ENCODE results near the gene SLC49A3. TPM values are rescaled to one million over a fixed set of nuclear protein-coding genes. Genes with fewer than 3 reads are reported as not detected.
"Not testable (repeated sequence)": the region's sequence is repeated elsewhere in the genome, so short reads cannot be mapped to it uniquely, and the experiment has no call there.

Gene SLC49A3
- total and polyA plus RNA-seq, 8 donors, result 2.7 to 18.8 (median 10.4) TPM

DNA sequence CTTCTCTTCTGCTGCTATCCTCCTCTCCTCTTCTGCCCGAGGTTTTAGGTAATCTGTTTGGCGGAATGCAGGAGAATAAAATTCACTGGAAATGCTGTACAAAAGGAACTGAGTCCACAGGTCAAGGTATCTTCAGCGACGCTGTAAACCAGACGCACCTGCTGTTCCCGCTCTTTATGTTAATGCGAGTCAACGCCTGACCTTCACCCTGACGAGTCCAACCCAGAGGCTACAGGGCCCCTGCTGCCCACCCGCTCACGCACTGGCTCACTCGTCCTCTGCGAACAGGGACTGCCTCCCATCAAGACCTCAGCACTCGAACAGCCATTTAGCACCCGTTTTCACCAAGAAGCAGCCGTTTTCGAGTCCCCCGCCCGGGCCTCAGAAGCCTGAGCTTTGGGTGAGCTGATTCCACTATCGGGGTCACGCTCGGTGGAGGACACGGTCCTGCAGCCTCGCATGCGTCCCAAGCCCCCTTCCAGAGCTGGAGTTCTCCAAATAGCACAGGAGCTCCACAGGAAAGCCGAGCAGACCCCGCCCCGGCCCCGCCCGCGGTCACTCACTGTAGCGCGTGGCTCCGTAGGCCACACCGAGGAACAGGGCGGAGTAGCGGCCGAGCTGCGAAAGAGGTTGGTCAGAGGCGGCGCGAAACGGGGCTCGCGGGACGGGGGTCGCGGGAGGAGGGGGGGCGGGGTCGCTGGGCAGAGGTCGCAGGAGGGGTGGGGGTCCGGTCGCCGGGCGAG lies 15.4 kb downstream of the SLC49A3 start:
- DNase-seq, result peak; percentile 53 to 73
- intact Hi-C loops (cut with DNase I; ENCODE audit: low total_unique reads), result no loop called here
- Histone ChIP-seq H3K4me1 (peaks cover 17 to 49% (median 47%) of the 10 kb centered on the region in 4 donors), H3K4me3 (peak overlapping the region; percentile 81 to 96 (median 88)), H3K36me3 (peaks cover 15 to 31% (median 28%) of the 10 kb centered on the region in 4 donors), H3K9me3 (no peaks in the 10 kb centered on the region), H3K27ac (peak overlapping the region; percentile 53 to 99 (median 97)), H3K27me3 (peaks cover 0 to 1% (median 0%) of the 10 kb centered on the region in 3 donors)
- 4 to 13% (median 9%) methylated on average over 23 to 55 of the region's 55 CpGs for WGBS, 5 donors
- TF ChIP-seq CTCF (IDR thresholded peaks at IDR 0.05), result no peak
- no peak for TF ChIP-seq POLR2AphosphoS5 (IDR thresholded peaks at IDR 0.05)
- no peak for TF ChIP-seq POLR2A (IDR thresholded peaks at IDR 0.05)
- TF ChIP-seq EP300 (IDR thresholded peaks at IDR 0.05), result no peak

DNA sequence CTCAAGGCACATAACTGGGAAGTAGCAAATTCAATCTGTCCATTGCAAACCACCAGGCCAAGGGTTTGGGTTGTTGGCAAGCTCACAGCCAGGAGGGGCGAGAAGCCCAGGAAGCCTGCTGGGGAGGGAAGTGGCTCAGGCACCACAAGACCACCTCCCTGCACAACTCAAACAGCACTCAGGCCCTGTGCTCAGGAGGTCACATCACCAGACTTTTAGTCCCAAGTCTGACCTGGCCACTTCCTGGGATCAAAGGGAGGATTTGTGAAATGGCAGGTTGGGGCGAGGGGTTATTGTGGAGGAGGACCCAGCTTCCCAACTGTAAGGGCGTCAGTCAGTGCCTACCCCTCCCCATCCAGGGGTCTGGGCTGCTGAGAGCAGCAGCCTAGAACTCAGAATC lies 17.2 kb downstream of the SLC49A3 start:
- intact Hi-C loops (cut with DNase I; ENCODE audit: low total_unique reads), result no loop called here
- Histone ChIP-seq H3K27ac (no peak overlapping the region), H3K9me3 (no peaks in the 10 kb centered on the region), H3K36me3 (peaks cover 15 to 31% (median 28%) of the 10 kb centered on the region in 4 donors), H3K27me3 (no peaks in the 10 kb centered on the region), H3K4me3 (no peak overlapping the region), H3K4me1 (peaks cover 17 to 33% (median 33%) of the 10 kb centered on the region in 4 donors)
- WGBS, 5 donors, result 86 to 98% (median 95%) methylated on average over 3 of the region's 3 CpGs
- no peak for DNase-seq
- TF ChIP-seq CTCF (IDR thresholded peaks at IDR 0.05), result no peak
- no peak for TF ChIP-seq POLR2A (IDR thresholded peaks at IDR 0.05)
- no peak for TF ChIP-seq POLR2AphosphoS5 (IDR thresholded peaks at IDR 0.05)
- TF ChIP-seq EP300 (IDR thresholded peaks at IDR 0.05), result no peak

DNA sequence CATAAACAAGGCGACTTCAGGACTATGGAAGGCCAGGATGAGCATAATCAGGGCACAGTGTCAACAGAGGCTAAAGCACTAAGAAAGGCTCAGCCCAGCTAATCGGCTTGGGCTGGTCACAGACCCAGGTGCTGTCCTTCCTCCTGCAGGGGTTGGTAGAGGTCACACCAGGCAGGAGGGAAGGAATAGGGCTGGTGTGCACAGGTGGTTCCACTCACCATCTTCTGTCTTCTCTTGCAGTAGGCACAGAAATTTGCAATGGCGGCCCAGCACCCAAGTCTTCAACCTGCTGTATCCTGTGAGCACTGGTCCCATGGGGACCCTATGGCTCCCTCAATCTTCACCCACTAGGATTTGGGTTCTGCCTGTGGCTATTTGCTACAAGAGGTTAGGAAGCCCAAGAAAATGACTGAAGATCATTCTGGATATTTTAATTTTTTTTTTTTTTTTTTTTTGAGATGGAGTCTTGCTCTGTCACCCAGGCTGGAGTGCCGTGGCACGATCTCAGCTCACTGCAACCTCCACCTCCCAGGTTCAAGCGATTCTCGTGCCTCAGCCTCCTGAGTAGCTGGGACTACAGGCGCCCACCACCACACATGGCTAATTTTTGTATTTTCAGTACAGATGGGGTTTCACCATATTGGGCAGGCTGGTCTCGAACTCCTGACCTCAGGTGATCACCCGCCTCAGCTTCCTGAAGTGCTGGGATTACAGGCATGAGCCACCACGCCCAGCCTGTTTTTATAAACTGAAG lies 19.0 kb downstream of the SLC49A3 start:
- H3K9me3 ChIP-seq; H3K27me3 ChIP-seq; DNase-seq; intact Hi-C loops (cut with DNase I; ENCODE audit: low total_unique reads); H3K4me3 ChIP-seq; H3K27ac ChIP-seq: not testable (repeated sequence)
- Histone ChIP-seq H3K36me3 (peaks cover 15 to 31% (median 28%) of the 10 kb centered on the region in 4 donors), H3K4me1 (peaks cover 11 to 17% (median 17%) of the 10 kb centered on the region in 4 donors)
- WGBS, 5 donors, result 90 to 95% (median 94%) methylated on average over 11 of the region's 11 CpGs

DNA sequence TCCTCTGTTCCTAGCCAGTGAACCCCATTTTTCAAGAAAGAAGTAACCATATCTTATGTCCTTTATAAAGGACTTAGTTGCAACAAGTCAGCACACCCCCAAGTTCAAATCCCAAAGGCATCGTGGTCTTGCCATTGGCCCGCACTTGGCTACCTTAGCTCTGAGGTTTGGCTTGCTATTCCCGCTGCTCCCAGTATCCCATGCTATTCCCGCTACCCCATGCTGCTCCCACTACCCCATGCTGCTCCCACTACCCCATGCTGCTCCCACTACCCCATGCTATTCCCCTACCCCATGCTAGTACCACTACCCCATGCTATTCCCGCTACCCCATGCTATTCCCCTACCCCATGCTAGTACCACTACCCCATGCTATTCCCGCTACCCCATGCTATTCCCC lies 20.7 kb downstream of the SLC49A3 start:
- H3K27me3 ChIP-seq, result peaks cover 0 to 20% (median 6%) of the 10 kb centered on the region in 3 donors
- 79 to 93% (median 91%) methylated on average over 6 of the region's 6 CpGs for WGBS, 5 donors
- H3K9me3 ChIP-seq; intact Hi-C loops (cut with DNase I; ENCODE audit: low total_unique reads); H3K27ac ChIP-seq; H3K4me3 ChIP-seq; DNase-seq: not testable (repeated sequence)
- H3K36me3 ChIP-seq, result peaks cover 15 to 31% (median 28%) of the 10 kb centered on the region in 4 donors
- H3K4me1 ChIP-seq, result peaks cover 9 to 22% (median 21%) of the 10 kb centered on the region in 4 donors

GRCh38 chr4:667545-667925 lies 21.4 kb downstream of the SLC49A3 start:
- no peak for TF ChIP-seq EP300 (IDR thresholded peaks at IDR 0.05)
- TF ChIP-seq CTCF (IDR thresholded peaks at IDR 0.05), result no peak
- no peak for TF ChIP-seq POLR2A (IDR thresholded peaks at IDR 0.05)
- no peak for TF ChIP-seq POLR2AphosphoS5 (IDR thresholded peaks at IDR 0.05)
- DNase-seq, result no peak
- peaks cover 0 to 25% (median 8%) of the 10 kb centered on the region in 3 donors for H3K27me3 ChIP-seq
- no peak overlapping the region for H3K4me3 ChIP-seq
- peaks cover 7 to 21% (median 20%) of the 10 kb centered on the region in 4 donors for H3K4me1 ChIP-seq
- intact Hi-C loops (cut with DNase I; ENCODE audit: low total_unique reads), result no loop called here
- H3K27ac ChIP-seq, result no peak overlapping the region
- no peaks in the 10 kb centered on the region for H3K9me3 ChIP-seq
- peaks cover 15 to 25% (median 23%) of the 10 kb centered on the region in 4 donors for H3K36me3 ChIP-seq
- 60 to 69% (median 64%) methylated on average over 10 of the region's 10 CpGs for WGBS, 5 donors

Measured in stomach (tissue), 9 donors.